ENCODE results near the gene EVI5.
"Not testable (repeated sequence)": the region's sequence is repeated elsewhere in the genome, so short reads cannot be mapped to it uniquely, and the experiment has no call there.

Gene EVI5

GRCh38 chr1:92653605-92654381 lies 131.1 kb downstream of the EVI5 start:
- no peaks in the 10 kb centered on the region for H4K20me1 ChIP-seq
- no peak overlapping the region for H3K27ac ChIP-seq
- no peaks in the 10 kb centered on the region for H3K27me3 ChIP-seq
- H3K9me3 ChIP-seq (replicated peaks in 1 of 11): peaks cover 49 to 61% (median 52%) of the 10 kb centered on the region in 11 experiments
- TF ChIP-seq Cebpa-rat (IDR thresholded peaks at IDR 0.05): no peak
- no peak overlapping the region for H3K4me2 ChIP-seq
- H3K36me3 ChIP-seq: peaks cover 24 to 88% (median 38%) of the 10 kb centered on the region in 11 experiments; a peak in 19 of 22 replicates
- H3K4me1 ChIP-seq: no peaks in the 10 kb centered on the region
- H3K9ac ChIP-seq: no peak overlapping the region
- H3K4me3 ChIP-seq: no peak overlapping the region

- Histone ChIP-seq H3K36me3 (peaks cover under 1 to 20% (median 5%) of the 10 kb centered on the region in 11 experiments; a peak in 17 of 22 replicates), H3K9me3 (replicated peaks in 1 of 11) (peaks cover 0 to 11% (median 6%) of the 10 kb centered on the region in 11 experiments; a peak in 16 of 22 replicates)
- H3K9ac ChIP-seq, H3K27me3 ChIP-seq, H3K4me1 ChIP-seq, H3K27ac ChIP-seq, H4K20me1 ChIP-seq, H3K4me3 ChIP-seq, H3K4me2 ChIP-seq: not testable (repeated sequence)
Measured at GRCh38 chr1:92640686-92641085, 144.2 kb downstream of the EVI5 start.

GRCh38 chr1:92638498-92638897 lies 146.4 kb downstream of the EVI5 start:
- Histone ChIP-seq H3K4me3 (no peak overlapping the region), H3K9ac (no peak overlapping the region), H3K4me2 (no peak overlapping the region), H3K36me3 (peaks cover 7 to 42% (median 18%) of the 10 kb centered on the region in 11 experiments; a peak in 21 of 22 replicates), H3K9me3 (replicated peaks in 1 of 11) (peaks cover 9 to 24% (median 14%) of the 10 kb centered on the region in 11 experiments; a peak in 19 of 22 replicates), H3K27me3 (no peaks in the 10 kb centered on the region), H3K27ac (no peak overlapping the region), H4K20me1 (no peaks in the 10 kb centered on the region), H3K4me1 (no peaks in the 10 kb centered on the region)
- TF ChIP-seq Cebpa-rat (IDR thresholded peaks at IDR 0.05): no peak

GRCh38 chr1:92635203-92635602 lies 149.7 kb downstream of the EVI5 start:
- not testable (repeated sequence) for H3K4me1 ChIP-seq, H3K4me3 ChIP-seq, H3K27ac ChIP-seq, H3K4me2 ChIP-seq, H3K9ac ChIP-seq, H4K20me1 ChIP-seq, H3K27me3 ChIP-seq
- H3K9me3 ChIP-seq (replicated peaks in 1 of 11): peaks cover 6 to 25% (median 14%) of the 10 kb centered on the region in 11 experiments; a peak in 18 of 22 replicates
- peaks cover 7 to 31% (median 16%) of the 10 kb centered on the region in 11 experiments; a peak in 21 of 22 replicates for H3K36me3 ChIP-seq

- H3K4me1 ChIP-seq: no peaks in the 10 kb centered on the region
Measured at GRCh38 chr1:92623187-92623778, 161.6 kb downstream of the EVI5 start.

GRCh38 chr1:92619466-92620189 lies 165.3 kb downstream of the EVI5 start:
- no peak overlapping the region for H3K27ac ChIP-seq
- TF ChIP-seq Cebpa-rat (IDR thresholded peaks at IDR 0.05): no peak
- H3K4me2 ChIP-seq: no peak overlapping the region
- H3K36me3 ChIP-seq: peaks cover 5 to 86% (median 14%) of the 10 kb centered on the region in 11 experiments; a peak in 17 of 22 replicates
- H3K4me3 ChIP-seq: no peak overlapping the region
- no peaks in the 10 kb centered on the region for H3K4me1 ChIP-seq
- no peaks in the 10 kb centered on the region for H3K27me3 ChIP-seq
- H4K20me1 ChIP-seq: 0 out of 22 replicates have a peak, but pooled peaks cover 0 to 4% (median 0%) of the 10 kb centered on the region in 11 experiments
- H3K9me3 ChIP-seq (replicated peaks in 1 of 11): peaks cover 0 to 20% (median 7%) of the 10 kb centered on the region in 11 experiments; a peak in 6 of 22 replicates
- H3K9ac ChIP-seq: no peak overlapping the region

More at GRCh38 chr1:92623187-92623778, 161.6 kb downstream of the EVI5 start:
- Histone ChIP-seq H3K4me2 (no peak overlapping the region), H3K36me3 (peaks cover 0 to 61% (median 8%) of the 10 kb centered on the region in 11 experiments; a peak in 15 of 22 replicates), H3K9me3 (replicated peaks in 1 of 11) (peaks cover 0 to 2% (median 0%) of the 10 kb centered on the region in 11 experiments; a peak in 1 of 22 replicates), H3K27me3 (no peaks in the 10 kb centered on the region), H3K4me3 (no peak overlapping the region), H3K9ac (no peak overlapping the region), H4K20me1 (0 out of 22 replicates have a peak, but pooled peaks cover 0 to 4% (median 0%) of the 10 kb centered on the region in 11 experiments), H3K27ac (no peak overlapping the region)
- TF ChIP-seq Cebpa-rat (IDR thresholded peaks at IDR 0.05): no peak

- no peak for TF ChIP-seq Cebpa-rat (IDR thresholded peaks at IDR 0.05)
- Histone ChIP-seq H3K27me3 (no peaks in the 10 kb centered on the region), H3K9ac (no peak overlapping the region), H3K4me1 (no peaks in the 10 kb centered on the region), H3K9me3 (replicated peaks in 1 of 11) (no peaks in the 10 kb centered on the region), H3K36me3 (peaks cover 0 to 39% (median 7%) of the 10 kb centered on the region in 11 experiments; a peak in 11 of 22 replicates), H3K4me2 (no peak overlapping the region), H4K20me1 (no peaks in the 10 kb centered on the region; a peak in 1 of 22 replicates), H3K27ac (no peak overlapping the region), H3K4me3 (no peak overlapping the region)
Measured at GRCh38 chr1:92601044-92601443, 183.9 kb downstream of the EVI5 start.

- no peaks in the 10 kb centered on the region for H3K4me1 ChIP-seq
- H3K4me3 ChIP-seq: no peak overlapping the region
- no peak overlapping the region for H3K9ac ChIP-seq
- no peaks in the 10 kb centered on the region; a peak in 1 of 22 replicates for H4K20me1 ChIP-seq
- TF ChIP-seq Cebpa-rat (IDR thresholded peaks at IDR 0.05): no peak
- H3K27ac ChIP-seq: no peak overlapping the region
- H3K9me3 ChIP-seq (replicated peaks in 1 of 11): no peaks in the 10 kb centered on the region
- peaks cover 0 to 33% (median 6%) of the 10 kb centered on the region in 11 experiments; a peak in 9 of 22 replicates for H3K36me3 ChIP-seq
- no peaks in the 10 kb centered on the region for H3K27me3 ChIP-seq
- no peak overlapping the region for H3K4me2 ChIP-seq
Measured at GRCh38 chr1:92599184-92599583, 185.7 kb downstream of the EVI5 start.

GRCh38 chr1:92589361-92589760 lies 195.5 kb downstream of the EVI5 start:
- not testable (repeated sequence) for H3K4me1 ChIP-seq, H4K20me1 ChIP-seq, H3K4me3 ChIP-seq, H3K9ac ChIP-seq, H3K27me3 ChIP-seq, H3K27ac ChIP-seq, H3K4me2 ChIP-seq
- Histone ChIP-seq H3K36me3 (peaks cover 0 to 23% (median 4%) of the 10 kb centered on the region in 11 experiments; a peak in 9 of 22 replicates), H3K9me3 (replicated peaks in 1 of 11) (peaks cover 11 to 19% (median 17%) of the 10 kb centered on the region in 11 experiments; a peak in 21 of 22 replicates)

Measured in BLaER1 treated with 17β-estradiol and CSF1 and Interleukin-3, amounts not matched to agents 10 nM and 100 nM (cell line).